ENCODE results near the gene ZC3H13. TPM values are rescaled to one million over a fixed set of nuclear protein-coding genes. Genes with fewer than 3 reads are reported as not detected.

ZC3H13 gene
- total RNA-seq, 6 donors from 2014 or later, result 23.6 to 71.2 (median 42.3) TPM

DNA sequence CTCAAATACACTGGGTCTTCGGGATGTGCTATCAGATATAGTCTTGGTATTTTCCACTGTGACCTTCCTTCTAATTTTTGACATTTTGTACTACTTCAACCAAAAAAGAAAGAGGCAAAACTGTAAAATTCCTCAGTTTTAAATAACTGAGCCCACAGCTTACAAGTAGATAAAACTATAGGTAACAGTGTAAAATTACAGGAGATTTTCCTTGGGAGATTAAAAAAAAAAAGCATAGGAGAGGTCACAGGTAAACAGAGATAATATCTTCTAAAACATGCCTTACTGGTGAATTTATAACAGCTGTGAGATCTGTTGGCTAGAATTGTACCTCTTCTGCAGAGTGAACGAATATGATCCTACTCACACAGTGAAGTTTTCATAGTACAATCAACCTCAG is 7.1 kb downstream of the ZC3H13 start:
- Histone ChIP-seq H3K4me1 (peaks cover 0 to 8% (median 4%) of the 10 kb centered on the region in 4 donors), H3K27ac (no peak overlapping the region), H3K4me3 (no peak overlapping the region), H3K36me3 (peaks cover 0 to 22% (median 6%) of the 10 kb centered on the region in 4 donors), H3K9me3 (no peaks in the 10 kb centered on the region), H3K27me3 (no peaks in the 10 kb centered on the region)
- ATAC-seq (ENCODE audit: low FRiP score in 2 of 2) (no peak), DNase-seq (no peak)
- WGBS, 2 donors, result 80 to 82% methylated on average over 2 of the region's 2 CpGs
- TF ChIP-seq, protein P1, sequence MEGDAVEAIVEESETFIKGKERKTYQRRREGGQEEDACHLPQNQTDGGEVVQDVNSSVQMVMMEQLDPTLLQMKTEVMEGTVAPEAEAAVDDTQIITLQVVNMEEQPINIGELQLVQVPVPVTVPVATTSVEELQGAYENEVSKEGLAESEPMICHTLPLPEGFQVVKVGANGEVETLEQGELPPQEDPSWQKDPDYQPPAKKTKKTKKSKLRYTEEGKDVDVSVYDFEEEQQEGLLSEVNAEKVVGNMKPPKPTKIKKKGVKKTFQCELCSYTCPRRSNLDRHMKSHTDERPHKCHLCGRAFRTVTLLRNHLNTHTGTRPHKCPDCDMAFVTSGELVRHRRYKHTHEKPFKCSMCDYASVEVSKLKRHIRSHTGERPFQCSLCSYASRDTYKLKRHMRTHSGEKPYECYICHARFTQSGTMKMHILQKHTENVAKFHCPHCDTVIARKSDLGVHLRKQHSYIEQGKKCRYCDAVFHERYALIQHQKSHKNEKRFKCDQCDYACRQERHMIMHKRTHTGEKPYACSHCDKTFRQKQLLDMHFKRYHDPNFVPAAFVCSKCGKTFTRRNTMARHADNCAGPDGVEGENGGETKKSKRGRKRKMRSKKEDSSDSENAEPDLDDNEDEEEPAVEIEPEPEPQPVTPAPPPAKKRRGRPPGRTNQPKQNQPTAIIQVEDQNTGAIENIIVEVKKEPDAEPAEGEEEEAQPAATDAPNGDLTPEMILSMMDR (IDR thresholded peaks at IDR 0.05), result no peak

DNA sequence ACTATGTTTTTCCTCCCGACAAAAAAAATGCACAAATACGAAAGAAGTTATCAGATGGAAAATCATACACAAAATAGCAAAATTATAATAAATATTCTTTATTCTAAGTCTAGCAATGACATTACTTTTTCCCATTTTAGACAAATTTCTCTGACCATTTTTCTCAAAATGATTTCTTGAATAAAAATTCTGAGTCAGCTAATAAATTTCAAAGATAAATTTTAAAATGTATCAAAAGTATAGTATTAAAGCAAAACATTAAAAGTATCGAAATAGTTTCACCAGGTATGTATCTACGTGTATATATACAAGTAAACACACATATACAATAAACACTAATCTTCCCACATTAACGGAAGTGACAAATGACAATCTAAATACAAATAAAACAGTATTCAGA is 8.9 kb downstream of the ZC3H13 start:
- DNase-seq (no peak), ATAC-seq (ENCODE audit: low FRiP score in 2 of 2) (no peak)
- TF ChIP-seq EP300 (IDR thresholded peaks at IDR 0.05) (no peak), POLR2AphosphoS5 (IDR thresholded peaks at IDR 0.05) (no peak), POLR2A (IDR thresholded peaks at IDR 0.05) (no peak)
- TF ChIP-seq, protein P1 (IDR thresholded peaks at IDR 0.05), result no peak
- whole genome bisulfite sequencing, 2 donors, result 95 to 96% methylated on average over 5 of the region's 5 CpGs
- Histone ChIP-seq H3K4me3 (no peak overlapping the region), H3K9me3 (no peaks in the 10 kb centered on the region), H3K36me3 (peaks cover 0 to 30% (median 8%) of the 10 kb centered on the region in 4 donors), H3K27ac (no peak overlapping the region), H3K27me3 (no peaks in the 10 kb centered on the region), H3K4me1 (peaks cover 0 to 3% (median 0%) of the 10 kb centered on the region in 4 donors)

DNA sequence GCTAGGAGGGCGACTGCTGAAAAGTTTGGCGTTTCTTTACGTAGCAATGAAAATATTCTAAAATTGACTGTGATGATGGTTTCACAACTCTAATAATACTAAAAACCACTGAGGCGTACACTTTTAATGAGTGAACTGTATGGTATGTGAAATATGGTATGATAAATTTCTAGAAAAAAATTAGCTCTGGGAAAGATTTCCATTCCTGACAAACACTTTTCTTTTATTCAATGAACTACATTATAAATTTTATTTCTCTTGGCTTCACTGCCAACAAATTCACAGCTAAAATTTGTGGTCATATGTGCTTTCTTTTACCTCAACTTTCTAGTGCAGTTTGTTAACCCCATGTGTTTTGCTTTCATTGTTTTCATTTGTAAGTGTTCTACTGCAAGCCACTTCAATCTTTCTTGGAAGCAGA is 11.1 kb downstream of the ZC3H13 start:
- H3K27ac ChIP-seq, result no peak overlapping the region
- no peak overlapping the region for H3K4me3 ChIP-seq
- DNase-seq (no peak), ATAC-seq (ENCODE audit: low FRiP score in 2 of 2) (no peak)
- 95 to 97% methylated on average over 4 of the region's 4 CpGs for WGBS, 2 donors
- TF ChIP-seq EP300 (IDR thresholded peaks at IDR 0.05) (no peak), POLR2AphosphoS5 (IDR thresholded peaks at IDR 0.05) (no peak), POLR2A (IDR thresholded peaks at IDR 0.05) (no peak)
- TF ChIP-seq, protein P1 (IDR thresholded peaks at IDR 0.05), result no peak
- H3K4me1 ChIP-seq, result peaks cover 0 to 3% (median 0%) of the 10 kb centered on the region in 4 donors
- H3K9me3 ChIP-seq, result no peaks in the 10 kb centered on the region
- H3K36me3 ChIP-seq, result peaks cover 0 to 38% (median 12%) of the 10 kb centered on the region in 4 donors
- H3K27me3 ChIP-seq, result no peaks in the 10 kb centered on the region

DNA sequence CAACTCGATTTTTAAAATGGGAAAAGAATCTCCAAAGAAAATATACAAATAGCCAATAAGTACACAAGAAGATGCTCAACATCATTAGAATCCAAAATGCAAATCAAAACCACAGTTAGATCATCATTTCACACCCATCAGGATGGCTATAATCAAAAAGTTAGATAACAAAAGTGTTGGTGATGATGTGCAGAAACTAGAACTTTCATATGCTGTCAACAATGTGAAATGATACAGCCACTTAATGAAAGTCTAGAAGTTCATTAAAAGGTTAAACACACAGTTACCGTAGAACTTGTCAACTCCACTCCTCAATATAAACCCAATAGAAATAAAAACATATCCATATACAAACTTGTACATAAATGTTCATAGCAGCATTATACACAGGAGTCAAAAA is 11.8 kb downstream of the ZC3H13 start:
- peaks cover 0 to 38% (median 12%) of the 10 kb centered on the region in 4 donors for H3K36me3 ChIP-seq
- H3K4me3 ChIP-seq, result no peak overlapping the region
- no peak for DNase-seq
- WGBS, 2 donors, result 74 to 79% methylated on average over 2 of the region's 2 CpGs
- peaks cover 0 to 3% (median 0%) of the 10 kb centered on the region in 4 donors for H3K4me1 ChIP-seq
- TF ChIP-seq POLR2AphosphoS5 (IDR thresholded peaks at IDR 0.05), result no peak
- TF ChIP-seq EP300 (IDR thresholded peaks at IDR 0.05), result no peak
- TF ChIP-seq POLR2A (IDR thresholded peaks at IDR 0.05), result no peak
- no peaks in the 10 kb centered on the region for H3K9me3 ChIP-seq
- no peak for ATAC-seq (ENCODE audit: low FRiP score in 2 of 2)
- H3K27ac ChIP-seq, result no peak overlapping the region
- H3K27me3 ChIP-seq, result no peaks in the 10 kb centered on the region

DNA sequence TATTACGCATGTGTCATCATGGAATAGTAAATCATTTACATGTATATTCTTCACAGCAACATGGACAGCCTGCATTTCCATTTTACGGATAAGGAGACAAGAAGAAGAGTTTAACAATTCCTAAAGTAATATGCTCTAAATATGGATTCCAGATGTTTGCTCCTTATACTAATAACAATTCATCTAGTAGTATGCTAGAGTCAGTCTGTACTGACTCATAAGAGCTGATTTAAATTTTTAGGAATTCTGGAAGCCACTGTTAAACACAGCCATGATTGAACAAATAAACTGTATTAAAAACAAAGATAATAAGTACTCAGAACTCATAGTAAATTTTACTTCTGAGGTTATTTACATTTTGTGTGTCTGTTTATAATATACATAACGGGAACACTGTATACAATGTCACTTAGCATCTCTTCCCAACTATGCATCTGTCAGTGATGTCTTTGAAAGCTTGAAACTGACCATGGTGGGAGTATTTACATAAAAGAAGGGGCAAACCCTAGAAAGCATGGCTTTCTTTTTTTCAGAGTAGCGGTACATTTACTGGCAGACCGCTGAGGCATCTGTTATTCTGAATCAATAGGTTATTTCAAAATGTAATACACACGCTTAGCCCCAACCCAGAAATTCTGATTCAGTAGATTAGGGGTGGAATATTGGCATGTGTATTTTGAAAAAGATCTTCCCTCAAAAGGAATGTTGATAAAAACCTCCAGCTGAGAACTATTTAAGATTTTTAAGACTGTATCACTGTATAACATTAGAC is 12.9 kb downstream of the ZC3H13 start:
- H3K27me3 ChIP-seq, result no peaks in the 10 kb centered on the region
- H3K27ac ChIP-seq, result no peak overlapping the region
- H3K4me1 ChIP-seq, result no peaks in the 10 kb centered on the region
- DNase-seq (no peak), ATAC-seq (ENCODE audit: low FRiP score in 2 of 2) (no peak)
- no peak for TF ChIP-seq EP300 (IDR thresholded peaks at IDR 0.05)
- TF ChIP-seq POLR2AphosphoS5 (IDR thresholded peaks at IDR 0.05), result no peak
- no peak for TF ChIP-seq POLR2A (IDR thresholded peaks at IDR 0.05)
- TF ChIP-seq, protein P1 (IDR thresholded peaks at IDR 0.05), result no peak
- H3K9me3 ChIP-seq, result no peaks in the 10 kb centered on the region
- H3K36me3 ChIP-seq, result peaks cover 0 to 38% (median 12%) of the 10 kb centered on the region in 4 donors
- no peak overlapping the region for H3K4me3 ChIP-seq
- 94 to 97% methylated on average over 6 of the region's 6 CpGs for WGBS, 2 donors

Measured in upper lobe of left lung (tissue), 6 donors.